Mammary microvascular endothelial cell (primary cell): ENCODE measurements around the gene CDHR2. TPM values are rescaled to one million over a fixed set of nuclear protein-coding genes. Genes with fewer than 3 reads are reported as not detected.

Experiments used
- total RNA-seq: library from RNA; depleted of rRNA; stranded (reverse); fragments of >200 nt; gene quantifications from 2 replicates; pipeline ENCODE4 v1.2.3, GENCODE V29; 2015

CDHR2 gene
- total RNA-seq, result not detected in 2 replicates

GRCh38 chr5:176548967-176549444, at the start of gene CDHR2:
Gene CDHR2, plus strand, starts transcription at chr5:176549342. Its CDS starts 16,011 bp downstream, at chr5:176565353.

GRCh38 chr5:176536902-176537553, 12.1 kb upstream of the CDHR2 start, which contains the start of gene RNF44:
Gene RNF44, minus strand, starts transcription at chr5:176537402. Its CDS starts 4,930 bp downstream, at chr5:176532472.

GRCh38 chr5:176609724-176610434, 60.7 kb downstream of the CDHR2 start, which contains the start of gene GPRIN1:
Gene GPRIN1, minus strand, starts transcription at chr5:176610156. Its CDS starts 10,322 bp downstream, at chr5:176599834.

GRCh38 chr5:176629853-176630680, 80.9 kb downstream of the CDHR2 start, which contains the start of the genes EIF4E1B and SNCB:
Gene EIF4E1B, plus strand, starts transcription at chr5:176630675. Its CDS starts 12,113 bp downstream, at chr5:176642788.
Gene SNCB, minus strand, starts transcription at chr5:176630534. Its CDS starts 880 bp downstream, at chr5:176629654.

Other genes starting within 250 kb of the CDHR2 start
- 96.7 and 97.0 TPM in 2 replicates for gene KIAA1191, start 187.6 kb upstream of the CDHR2 start, total RNA-seq
- gene ARL10, start 183.9 kb upstream of the CDHR2 start, total RNA-seq, result 3.6 and 6.7 TPM in 2 replicates
- gene NOP16, start 160.7 kb upstream of the CDHR2 start, total RNA-seq, result 29.2 and 29.6 TPM in 2 replicates
- gene HIGD2A, start 160.6 kb upstream of the CDHR2 start, total RNA-seq, result 127 and 159 TPM in 2 replicates
- gene CLTB, start 132.8 kb upstream of the CDHR2 start, total RNA-seq, result 195 and 200 TPM in 2 replicates
- gene FAF2, start 101.0 kb upstream of the CDHR2 start, total RNA-seq, result 29.3 and 31.3 TPM in 2 replicates
- 6.5 and 7.3 TPM in 2 replicates for gene RNF44, start 11.9 kb upstream of the CDHR2 start, total RNA-seq
- gene GPRIN1, start 60.8 kb downstream of the CDHR2 start, total RNA-seq, result 8.8 and 10.0 TPM in 2 replicates
- 0.44 TPM in 1 of 2 replicates, not detected in the other for gene SNCB, start 81.2 kb downstream of the CDHR2 start, total RNA-seq
- gene EIF4E1B, start 81.3 kb downstream of the CDHR2 start, total RNA-seq, result not detected in 2 replicates
- 48.5 and 52.5 TPM in 2 replicates for gene TSPAN17, start 98.1 kb downstream of the CDHR2 start, total RNA-seq